ENCODE results near the gene ACE2. TPM values are rescaled to one million over a fixed set of nuclear protein-coding genes. Genes with fewer than 3 reads are reported as not detected.

The ACE2 gene
- total RNA-seq, 2 donors from 2014 or later = 4.6 TPM; not detected in 1

- no peaks in the 10 kb centered on the region for H3K4me1 ChIP-seq (ENCODE audit: control insufficient read depth in 1 of 2, low read depth in 2 of 2)
- no peaks in the 10 kb centered on the region for H3K27me3 ChIP-seq (replicated peaks; ENCODE audit: insufficient read depth)
- H3K36me3 ChIP-seq = no peaks in the 10 kb centered on the region
- ATAC-seq (ENCODE audit: insufficient number of reproducible peaks, low FRiP score, low read depth) (no peak), DNase-seq (ENCODE audit: low spot score) (no peak)
- TF ChIP-seq CTCF (IDR thresholded peaks at IDR 0.05) = no peak
- no peaks in the 10 kb centered on the region for H3K9me3 ChIP-seq
- H3K27ac ChIP-seq = no peak overlapping the region
- H3K4me3 ChIP-seq = no peak overlapping the region
These were observed 33.5 kb downstream of the ACE2 start for GRCh38 chrX:15567267-15567666.

- ATAC-seq (ENCODE audit: insufficient number of reproducible peaks, low FRiP score, low read depth) (no peak), DNase-seq (ENCODE audit: low spot score) (no peak)
- H3K27ac ChIP-seq = no peak overlapping the region
- no peaks in the 10 kb centered on the region for H3K9me3 ChIP-seq
- no peaks in the 10 kb centered on the region for H3K4me1 ChIP-seq (ENCODE audit: control insufficient read depth in 1 of 2, low read depth in 2 of 2)
- H3K4me3 ChIP-seq = no peak overlapping the region
- no peaks in the 10 kb centered on the region for H3K27me3 ChIP-seq (replicated peaks; ENCODE audit: insufficient read depth)
- no peak for TF ChIP-seq CTCF (IDR thresholded peaks at IDR 0.05)
- no peaks in the 10 kb centered on the region for H3K36me3 ChIP-seq
These were observed 34.5 kb downstream of the ACE2 start for GRCh38 chrX:15566244-15566643.

GRCh38 chrX:15564981-15565579, 35.7 kb downstream of the ACE2 start:
- DNase-seq (ENCODE audit: low spot score) = no peak
- TF ChIP-seq CTCF (IDR thresholded peaks at IDR 0.05) = peak; percentile 31

GRCh38 chrX:15563056-15563455, 37.7 kb downstream of the ACE2 start:
- no peak overlapping the region for H3K27ac ChIP-seq
- DNase-seq (ENCODE audit: low spot score) (no peak), ATAC-seq (ENCODE audit: insufficient number of reproducible peaks, low FRiP score, low read depth) (no peak)

More at GRCh38 chrX:15564981-15565579, 35.7 kb downstream of the ACE2 start:
- Histone ChIP-seq H3K9me3 (no peaks in the 10 kb centered on the region), H3K27me3 (replicated peaks; ENCODE audit: insufficient read depth) (no peaks in the 10 kb centered on the region), H3K27ac (no peak overlapping the region), H3K4me1 (ENCODE audit: control insufficient read depth in 1 of 2, low read depth in 2 of 2) (no peaks in the 10 kb centered on the region), H3K4me3 (no peak overlapping the region), H3K36me3 (no peaks in the 10 kb centered on the region)
- no peak for ATAC-seq (ENCODE audit: insufficient number of reproducible peaks, low FRiP score, low read depth)

GRCh38 chrX:15560924-15561323, 39.8 kb downstream of the ACE2 start:
- Histone ChIP-seq H3K27ac (no peak overlapping the region), H3K27me3 (replicated peaks; ENCODE audit: insufficient read depth) (no peaks in the 10 kb centered on the region)

More at GRCh38 chrX:15563056-15563455, 37.7 kb downstream of the ACE2 start:
- H3K36me3 ChIP-seq = no peaks in the 10 kb centered on the region
- no peaks in the 10 kb centered on the region for H3K9me3 ChIP-seq
- H3K4me1 ChIP-seq (ENCODE audit: control insufficient read depth in 1 of 2, low read depth in 2 of 2) = no peaks in the 10 kb centered on the region
- H3K27me3 ChIP-seq (replicated peaks; ENCODE audit: insufficient read depth) = no peaks in the 10 kb centered on the region
- TF ChIP-seq CTCF (IDR thresholded peaks at IDR 0.05) = no peak
- H3K4me3 ChIP-seq = no peak overlapping the region

More at GRCh38 chrX:15560924-15561323, 39.8 kb downstream of the ACE2 start:
- Histone ChIP-seq H3K36me3 (no peaks in the 10 kb centered on the region), H3K4me1 (ENCODE audit: control insufficient read depth in 1 of 2, low read depth in 2 of 2) (no peaks in the 10 kb centered on the region), H3K9me3 (no peaks in the 10 kb centered on the region), H3K4me3 (no peak overlapping the region)
- DNase-seq (ENCODE audit: low spot score) (no peak), ATAC-seq (ENCODE audit: insufficient number of reproducible peaks, low FRiP score, low read depth) (no peak)
- TF ChIP-seq CTCF (IDR thresholded peaks at IDR 0.05) = no peak

All from thoracic aorta (tissue), 2 donors.